ENCODE data around the gene AAR2. TPM values are rescaled to one million over a fixed set of nuclear protein-coding genes. Genes with fewer than 3 reads are reported as not detected.

The AAR2 gene
- total RNA-seq, 4 donors from 2014 or later: 24.5 to 35.6 (median 28.6) TPM

DNA sequence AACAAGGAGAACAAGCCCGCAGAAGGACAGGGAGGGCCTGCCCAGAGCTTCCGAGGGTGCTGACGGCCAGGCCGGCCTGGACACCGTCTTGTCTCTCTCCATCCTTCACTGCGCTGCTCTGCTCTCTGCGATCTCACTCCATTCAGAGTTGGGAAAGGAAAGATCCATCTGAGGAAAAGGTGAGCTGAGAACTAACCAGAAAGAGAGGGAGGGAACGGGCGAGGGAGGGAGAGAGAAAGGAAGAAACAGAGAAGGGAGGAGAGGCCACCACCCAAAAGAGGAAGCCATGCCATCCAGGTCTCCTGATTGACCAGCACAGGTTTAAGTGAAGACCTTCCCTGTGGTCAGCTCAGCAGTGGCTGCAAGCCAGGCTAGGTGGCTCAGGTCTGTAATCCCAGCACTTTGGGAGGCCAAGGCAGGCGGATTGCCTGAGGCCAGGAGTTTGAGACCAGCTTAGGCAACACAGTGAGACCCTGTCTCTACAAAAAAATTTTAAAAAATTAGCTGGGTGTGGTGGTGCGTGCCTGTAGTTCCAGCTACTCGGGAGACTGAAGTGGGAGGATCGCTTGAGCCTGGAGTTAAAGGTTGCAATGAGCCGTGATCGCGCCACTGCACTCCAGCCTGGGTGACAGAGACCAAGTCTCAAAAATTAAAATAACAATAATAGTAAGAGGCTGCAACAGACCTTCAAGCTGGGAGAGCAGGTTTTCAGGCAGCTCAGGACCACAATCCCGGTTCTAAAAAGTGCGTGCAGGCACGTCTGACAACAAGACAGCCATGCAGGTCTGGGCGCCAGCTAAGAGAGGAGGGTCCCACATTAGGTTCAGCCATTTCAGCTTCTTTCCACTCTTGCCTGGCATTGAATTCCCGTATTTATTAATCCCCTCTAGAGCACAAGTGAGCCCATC, 35.6 kb downstream of the AAR2 start:
- DNase-seq (ENCODE audit: low spot score in 2 of 2): no peak

GRCh38 chr20:36272547-36273220, 36.4 kb downstream of the AAR2 start:
- H3K9me3 ChIP-seq: no peaks in the 10 kb centered on the region
- peaks cover 0 to 25% of the 10 kb centered on the region in 2 donors for H3K27me3 ChIP-seq
- H3K27ac ChIP-seq: no peak overlapping the region
- 77 to 79% methylated on average over 12 of the region's 12 CpGs for WGBS, 2 donors
- no peak for TF ChIP-seq POLR2A (IDR thresholded peaks at IDR 0.05)
- TF ChIP-seq, protein P1, sequence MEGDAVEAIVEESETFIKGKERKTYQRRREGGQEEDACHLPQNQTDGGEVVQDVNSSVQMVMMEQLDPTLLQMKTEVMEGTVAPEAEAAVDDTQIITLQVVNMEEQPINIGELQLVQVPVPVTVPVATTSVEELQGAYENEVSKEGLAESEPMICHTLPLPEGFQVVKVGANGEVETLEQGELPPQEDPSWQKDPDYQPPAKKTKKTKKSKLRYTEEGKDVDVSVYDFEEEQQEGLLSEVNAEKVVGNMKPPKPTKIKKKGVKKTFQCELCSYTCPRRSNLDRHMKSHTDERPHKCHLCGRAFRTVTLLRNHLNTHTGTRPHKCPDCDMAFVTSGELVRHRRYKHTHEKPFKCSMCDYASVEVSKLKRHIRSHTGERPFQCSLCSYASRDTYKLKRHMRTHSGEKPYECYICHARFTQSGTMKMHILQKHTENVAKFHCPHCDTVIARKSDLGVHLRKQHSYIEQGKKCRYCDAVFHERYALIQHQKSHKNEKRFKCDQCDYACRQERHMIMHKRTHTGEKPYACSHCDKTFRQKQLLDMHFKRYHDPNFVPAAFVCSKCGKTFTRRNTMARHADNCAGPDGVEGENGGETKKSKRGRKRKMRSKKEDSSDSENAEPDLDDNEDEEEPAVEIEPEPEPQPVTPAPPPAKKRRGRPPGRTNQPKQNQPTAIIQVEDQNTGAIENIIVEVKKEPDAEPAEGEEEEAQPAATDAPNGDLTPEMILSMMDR (IDR thresholded peaks at IDR 0.05): no peak
- no peak for TF ChIP-seq EP300 (IDR thresholded peaks at IDR 0.05)
- DNase-seq (ENCODE audit: low spot score in 2 of 2): no peak
- no peak overlapping the region for H3K4me3 ChIP-seq
- no peaks in the 10 kb centered on the region for H3K4me1 ChIP-seq
- H3K36me3 ChIP-seq: no peaks in the 10 kb centered on the region

More for the DNA sequence above, 35.6 kb downstream of the AAR2 start:
- Histone ChIP-seq H3K27me3 (peaks cover 0 to 25% of the 10 kb centered on the region in 2 donors), H3K4me1 (no peaks in the 10 kb centered on the region), H3K27ac (no peak overlapping the region), H3K4me3 (no peak overlapping the region), H3K9me3 (no peaks in the 10 kb centered on the region), H3K36me3 (no peaks in the 10 kb centered on the region)
- no peak for TF ChIP-seq POLR2A (IDR thresholded peaks at IDR 0.05)
- WGBS, 2 donors: 89 to 91% methylated on average over 21 of the region's 21 CpGs

- Histone ChIP-seq H3K9me3 (no peaks in the 10 kb centered on the region), H3K4me1 (no peaks in the 10 kb centered on the region), H3K27me3 (peaks cover 0 to 25% of the 10 kb centered on the region in 2 donors), H3K27ac (no peak overlapping the region), H3K4me3 (no peak overlapping the region), H3K36me3 (no peaks in the 10 kb centered on the region)
- no peak for DNase-seq (ENCODE audit: low spot score in 2 of 2)
- WGBS, 2 donors: 63 to 64% methylated on average over 12 of the region's 12 CpGs
- TF ChIP-seq, protein P1 (IDR thresholded peaks at IDR 0.05): peak in 1 of 5 experiments; percentile 11
- TF ChIP-seq POLR2A (IDR thresholded peaks at IDR 0.05): no peak
Observed at GRCh38 chr20:36273414-36274180, 37.3 kb downstream of the AAR2 start.

DNA sequence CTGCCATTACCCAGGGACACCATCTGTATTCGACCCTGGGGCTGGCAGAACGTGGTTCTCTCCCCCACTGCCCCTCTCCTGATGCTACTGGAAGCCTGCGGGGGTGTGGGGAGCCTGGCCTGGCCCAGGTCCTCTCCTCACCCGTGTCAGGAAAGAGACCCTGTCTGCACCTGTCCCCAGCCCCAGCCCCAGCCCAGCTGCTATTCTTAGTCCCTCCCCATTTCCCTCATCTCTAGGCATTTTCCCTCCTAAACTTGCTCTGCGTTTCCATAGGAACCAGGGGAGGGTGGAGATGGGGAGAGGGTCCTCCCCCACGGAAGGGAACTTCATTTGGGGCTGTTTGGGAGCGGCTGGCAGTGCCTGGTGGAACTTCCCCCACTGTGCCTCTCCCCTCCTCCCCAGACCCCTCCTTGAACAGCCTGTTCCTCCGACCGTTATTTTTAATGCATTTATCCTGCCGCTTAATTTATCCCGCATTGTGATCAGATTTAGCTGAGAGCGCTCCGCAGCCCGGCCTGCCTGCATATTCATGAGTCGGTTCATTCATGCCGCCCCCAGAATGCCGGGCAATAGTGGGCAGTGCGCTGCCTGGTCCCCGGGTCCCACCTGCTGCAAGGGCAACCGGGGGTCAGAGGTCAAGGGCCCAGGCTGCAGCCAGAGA, 38.0 kb downstream of the AAR2 start:
- no peaks in the 10 kb centered on the region for H3K9me3 ChIP-seq
- WGBS, 2 donors: 29 to 30% methylated on average over 19 to 20 of the region's 20 CpGs
- no peaks in the 10 kb centered on the region for H3K36me3 ChIP-seq
- H3K27me3 ChIP-seq: peaks cover 0 to 25% of the 10 kb centered on the region in 2 donors
- no peak overlapping the region for H3K27ac ChIP-seq
- H3K4me1 ChIP-seq: no peaks in the 10 kb centered on the region
- H3K4me3 ChIP-seq: no peak overlapping the region
- TF ChIP-seq, protein P1 (IDR thresholded peaks at IDR 0.05): no peak
- no peak for DNase-seq (ENCODE audit: low spot score in 2 of 2)

GRCh38 chr20:36275011-36275410, 38.7 kb downstream of the AAR2 start:
- H3K4me1 ChIP-seq: no peaks in the 10 kb centered on the region
- H3K27me3 ChIP-seq: peaks cover 0 to 25% of the 10 kb centered on the region in 2 donors
- no peaks in the 10 kb centered on the region for H3K9me3 ChIP-seq
- H3K36me3 ChIP-seq: no peaks in the 10 kb centered on the region
- no peak overlapping the region for H3K27ac ChIP-seq
- no peak for DNase-seq (ENCODE audit: low spot score in 2 of 2)
- WGBS, 2 donors: 51 to 55% methylated on average over 5 of the region's 5 CpGs
- TF ChIP-seq POLR2A (IDR thresholded peaks at IDR 0.05): no peak
- no peak for TF ChIP-seq EP300 (IDR thresholded peaks at IDR 0.05)
- TF ChIP-seq, protein P1 (IDR thresholded peaks at IDR 0.05): no peak
- no peak overlapping the region for H3K4me3 ChIP-seq

Measured in tibial nerve (tissue), 4 donors.